Ovary (tissue), 9 donors: ENCODE measurements around the gene TBXAS1. TPM values are rescaled to one million over a fixed set of nuclear protein-coding genes. Genes with fewer than 3 reads are reported as not detected.

ENCODE experiments used
- DNase-seq, 5 donors: peaks; one replicate each; pipeline ENCODE4 v3.0.0-alpha.2; 2019 to 2020
- H3K27ac ChIP-seq, 2 donors: fragments of 200-600 bp; one replicate each; pipeline versions ENCODE4 v1.5.1 to v1.8.0; 2019 to 2022
- H3K27me3 ChIP-seq: fragments of 200-600 bp; one replicate; pipeline ENCODE4 v1.8.0; 2022
- H3K36me3 ChIP-seq: fragments of 200-600 bp; sonication (generic); one replicate; pipeline ENCODE4 v1.5.1; 2019
- H3K4me1 ChIP-seq: one replicate; pipeline ENCODE4 v1.8.1; 2013; ENCODE audit warnings: mild to moderate bottlenecking, moderate library complexity; ENCODE audit not compliant: insufficient read depth
- H3K4me3 ChIP-seq: fragments of 200-600 bp; sonication (generic); one replicate; pipeline ENCODE4 v1.5.1; 2017
- H3K9me3 ChIP-seq, 2 donors: fragments of 200-600 bp in 1 of 2; sonication (generic) in 1 of 2; one replicate each; pipeline versions ENCODE4 v1.5.1 to v1.8.1; 2013 to 2019; ENCODE audit warnings: mild to moderate bottlenecking in 1 of 2, moderate library complexity in 1 of 2
- CTCF ChIP-seq, 3 donors: fragments of 450-650 bp in 2 of 3; fragments of 200-600 bp in 1 of 3; IDR thresholded peaks; one replicate each; pipeline versions ENCODE4 v1.5.1 to v1.8.0; 2016 to 2022; ENCODE audit warnings: antibody characterized with exemption in 3 of 3, mild to moderate bottlenecking in 1 of 3
- EP300 ChIP-seq: sonication (generic); formaldehyde crosslinking; IDR thresholded peaks from one replicate; pipeline ENCODE4 v1.6.1; 2017; ENCODE audit warnings: antibody characterized with exemption
- POLR2A ChIP-seq: fragments of 450-650 bp; IDR thresholded peaks from one replicate; pipeline ENCODE4 v1.6.1; 2017; ENCODE audit warnings: antibody characterized with exemption, mild to moderate bottlenecking, moderate library complexity
- WGBS, 3 donors: extraction: QIAGEN DNeasy Blood & Tissue Kit in 1 of 3; methylation state at CpG; one replicate each; pipeline versions ENCODE4 v1.1.5 to v1.1.7; 2013 to 2017; 5-methylcytosine and 5-hydroxymethylcytosine counted together
- intact Hi-C, 4 donors: fragments of 100-400 bp; cut with DNase I; formaldehyde crosslinking; loops; one replicate each; pipeline versions ENCODE4 v1.11.0 to v1.15.1; 2022 to 2023
- polyA plus RNA-seq, 2 donors: library from polyadenylated mRNA; stranded (reverse); fragments of 200-250 nt in 1 of 2; fragments of 350-450 nt in 1 of 2; fragmentation: Illumina TruSeq in 1 of 2; extraction: RNeasy Lipid Tissue Mini Kit (QIAGEN cat#74804) in 1 of 2; gene quantifications; one replicate each; pipeline ENCODE4 v1.2.3, GENCODE V29; 2013 to 2014
- total RNA-seq, 7 donors: library from RNA; depleted of rRNA in 2 of 7; stranded (reverse); fragments of >200 nt in 2 of 7; fragmentation: NEBNext Ultra II Directional in 3 of 7; extraction: Animal tissue kit (Norgen Biotek cat#: 25700) in 3 of 7; gene quantifications; one replicate each; pipeline versions ENCODE4 v1.1.0 to v1.2.4, GENCODE V29; 2016 to 2023
- donor health status: DM: no; HTN: no; CAD: no; lungs with moderate emphysema.
- donor health status: DM: no; HTN: no; CAD: no.
- donor health status: Bipolar disorder and iron deficiency.
- donor health status: DM: yes; HTN: yes; CAD: no.
- donor health status: DM: no; HTN: no; CAD: no.
- donor health status: DM: yes; HTN: yes; CAD: no.

Gene TBXAS1
- total and polyA plus RNA-seq, 9 donors: 3.1 to 16.8 (median 9.0) TPM

GRCh38 chr7:139811066-139811465 is 18.0 kb upstream of the TBXAS1 start:
- H3K9me3 ChIP-seq: no peaks in the 10 kb centered on the region
- TF ChIP-seq POLR2A: no peak
- no peak for TF ChIP-seq CTCF (IDR thresholded peaks at IDR 0.05)
- no peak for TF ChIP-seq EP300
- WGBS, 3 donors: 53 to 77% (median 73%) methylated on average over 2 of the region's 2 CpGs
- H3K36me3 ChIP-seq: no peaks in the 10 kb centered on the region
- H3K27me3 ChIP-seq: no peaks in the 10 kb centered on the region
- H3K27ac ChIP-seq: no peak overlapping the region
- no peaks in the 10 kb centered on the region for H3K4me1 ChIP-seq
- no peak for DNase-seq
- intact Hi-C loops: no loop called here
- no peak overlapping the region for H3K4me3 ChIP-seq

- no peak for DNase-seq
- Histone ChIP-seq H3K9me3 (no peaks in the 10 kb centered on the region), H3K27ac (no peak overlapping the region), H3K4me3 (no peak overlapping the region), H3K4me1 (no peaks in the 10 kb centered on the region), H3K36me3 (no peaks in the 10 kb centered on the region), H3K27me3 (no peaks in the 10 kb centered on the region)
- WGBS, 3 donors: 87 to 96% (median 94%) methylated on average over 6 of the region's 6 CpGs
- intact Hi-C loops: no loop called here
- TF ChIP-seq CTCF (IDR thresholded peaks at IDR 0.05): no peak
- TF ChIP-seq EP300: no peak
- no peak for TF ChIP-seq POLR2A
Measured at GRCh38 chr7:139813151-139813550, 15.9 kb upstream of the TBXAS1 start.

- H3K27ac ChIP-seq: no peak overlapping the region
- intact Hi-C loops: no loop called here
- no peaks in the 10 kb centered on the region for H3K4me1 ChIP-seq
- no peak overlapping the region for H3K4me3 ChIP-seq
- H3K9me3 ChIP-seq: no peaks in the 10 kb centered on the region
- DNase-seq: no peak
- TF ChIP-seq CTCF (IDR thresholded peaks at IDR 0.05) (no peak), EP300 (no peak), POLR2A (no peak)
- H3K36me3 ChIP-seq: no peaks in the 10 kb centered on the region
- WGBS, 3 donors: 95 to 99% (median 96%) methylated on average over 2 of the region's 2 CpGs
- no peaks in the 10 kb centered on the region for H3K27me3 ChIP-seq
Measured at GRCh38 chr7:139813689-139814088, 15.4 kb upstream of the TBXAS1 start.

- intact Hi-C loops: no loop called here
- no peak for TF ChIP-seq POLR2A
- TF ChIP-seq EP300: no peak
- TF ChIP-seq CTCF (IDR thresholded peaks at IDR 0.05): no peak
- 90 to 93% (median 92%) methylated on average over 10 of the region's 10 CpGs for WGBS, 3 donors
- Histone ChIP-seq H3K4me1 (no peaks in the 10 kb centered on the region), H3K27ac (no peak overlapping the region), H3K9me3 (no peaks in the 10 kb centered on the region), H3K27me3 (no peaks in the 10 kb centered on the region), H3K4me3 (no peak overlapping the region), H3K36me3 (no peaks in the 10 kb centered on the region)
- no peak for DNase-seq
Measured at GRCh38 chr7:139817249-139817648, 11.8 kb upstream of the TBXAS1 start.

- no peak overlapping the region for H3K4me3 ChIP-seq
- intact Hi-C loops: no loop called here
- no peaks in the 10 kb centered on the region for H3K36me3 ChIP-seq
- H3K27ac ChIP-seq: no peak overlapping the region
- TF ChIP-seq EP300: no peak
- TF ChIP-seq CTCF (IDR thresholded peaks at IDR 0.05): no peak
- TF ChIP-seq POLR2A: no peak
- no peaks in the 10 kb centered on the region for H3K27me3 ChIP-seq
- DNase-seq: no peak
- 87 to 96% (median 87%) methylated on average over 4 of the region's 4 CpGs for WGBS, 3 donors
- H3K9me3 ChIP-seq: no peaks in the 10 kb centered on the region
- no peaks in the 10 kb centered on the region for H3K4me1 ChIP-seq
Measured at GRCh38 chr7:139820089-139820488, 9.0 kb upstream of the TBXAS1 start.
